ENCODE results near the gene ERICH2.

ERICH2 gene

GRCh38 chr2:170846314-170846713 is 76.1 kb downstream of the ERICH2 start:
- DNase-seq = no peak

- DNase-seq = no peak
Observed at GRCh38 chr2:170847716-170848115, 77.5 kb downstream of the ERICH2 start.
